Smooth muscle cell (in vitro differentiated cells): Measurements from ENCODE around the gene TANGO6. TPM values are rescaled to one million over a fixed set of nuclear protein-coding genes. Genes with fewer than 3 reads are reported as not detected.

Experiments used
- DNase-seq: peaks from one replicate; lab custom pipeline; 2025; ENCODE audit not compliant: unreplicated experiment; lab: John Stamatoyannopoulos, UW
- H2AFZ ChIP-seq: fragments of 200-600 bp; sonication (generic); 2 replicates; pipeline ENCODE4 v1.6.0; 2016; ENCODE audit warnings: antibody characterized with exemption, low read depth, mild to moderate bottlenecking
- H3F3A ChIP-seq: fragments of 200-600 bp; sonication (generic); 2 replicates; pipeline ENCODE4 v1.6.0; 2017; ENCODE audit warnings: antibody characterized with exemption, low read depth
- H3K27ac ChIP-seq: fragments of 200-600 bp; sonication (generic); 2 replicates; pipeline ENCODE4 v1.5.1; 2016; ENCODE audit warnings: low read depth, mild to moderate bottlenecking
- H3K27me3 ChIP-seq: fragments of 200-600 bp; sonication (generic); 2 replicates; pipeline ENCODE4 v1.6.1; 2016; ENCODE audit warnings: low read depth, mild to moderate bottlenecking
- H3K36me3 ChIP-seq: fragments of 200-600 bp; sonication (generic); 2 replicates; pipeline ENCODE4 v1.5.1; 2016; ENCODE audit warnings: low read depth
- H3K4me1 ChIP-seq: fragments of 200-600 bp; sonication (generic); 2 replicates; pipeline ENCODE4 v1.5.1; 2016; ENCODE audit warnings: low read depth
- H3K4me2 ChIP-seq: fragments of 200-600 bp; sonication (generic); 2 replicates; pipeline ENCODE4 v1.6.0; 2016; ENCODE audit warnings: mild to moderate bottlenecking
- H3K4me3 ChIP-seq: fragments of 200-600 bp; sonication (generic); 2 replicates; pipeline ENCODE4 v1.5.1; 2016; ENCODE audit warnings: mild to moderate bottlenecking
- H3K79me2 ChIP-seq: fragments of 200-600 bp; sonication (generic); 2 replicates; pipeline ENCODE4 v1.6.0; 2016; ENCODE audit warnings: low read depth, mild to moderate bottlenecking
- H3K9ac ChIP-seq: fragments of 200-600 bp; sonication (generic); 2 replicates; pipeline ENCODE4 v1.6.0; 2016; ENCODE audit warnings: low read depth
- H3K9me3 ChIP-seq: fragments of 200-600 bp; sonication (generic); replicated peaks from 2 replicates; pipeline ENCODE4 v1.5.1; 2016; ENCODE audit warnings: low read depth
- H4K20me1 ChIP-seq: fragments of 200-600 bp; sonication (generic); 2 replicates; pipeline ENCODE4 v1.6.0; 2016; ENCODE audit warnings: low read depth
- WGBS: methylation state at CpG from one replicate; pipeline ENCODE4 v1.1.7; 2016; ENCODE audit warnings: low lambda C conversion rate; 5-methylcytosine and 5-hydroxymethylcytosine counted together
- polyA plus RNA-seq: library from polyadenylated mRNA; unstranded; fragments of >200 nt; fragmentation: Nextera tagmentation; extraction: Ambion mirVana; gene quantifications from 2 replicates; pipeline ENCODE4 v1.2.1, GENCODE V29; 2016
- total RNA-seq: library from RNA; depleted of rRNA; stranded (reverse); fragments of >200 nt; gene quantifications from 2 replicates; pipeline ENCODE4 v1.2.3, GENCODE V29; 2014
- TF ChIP-seq, protein P1 (sequence below): fragments of 200-600 bp; sonication (generic); IDR thresholded peaks from 2 replicates; pipeline ENCODE4 v1.5.1; 2017; ENCODE audit warnings: borderline replicate concordance, mild to moderate bottlenecking, antibody characterized with exemption; ENCODE audit not compliant: insufficient read depth, poor library complexity, severe bottlenecking

TANGO6 gene
- total and polyA plus RNA-seq, 2 experiments from 2014 or later = 4.5 to 5.2 TPM

DNA sequence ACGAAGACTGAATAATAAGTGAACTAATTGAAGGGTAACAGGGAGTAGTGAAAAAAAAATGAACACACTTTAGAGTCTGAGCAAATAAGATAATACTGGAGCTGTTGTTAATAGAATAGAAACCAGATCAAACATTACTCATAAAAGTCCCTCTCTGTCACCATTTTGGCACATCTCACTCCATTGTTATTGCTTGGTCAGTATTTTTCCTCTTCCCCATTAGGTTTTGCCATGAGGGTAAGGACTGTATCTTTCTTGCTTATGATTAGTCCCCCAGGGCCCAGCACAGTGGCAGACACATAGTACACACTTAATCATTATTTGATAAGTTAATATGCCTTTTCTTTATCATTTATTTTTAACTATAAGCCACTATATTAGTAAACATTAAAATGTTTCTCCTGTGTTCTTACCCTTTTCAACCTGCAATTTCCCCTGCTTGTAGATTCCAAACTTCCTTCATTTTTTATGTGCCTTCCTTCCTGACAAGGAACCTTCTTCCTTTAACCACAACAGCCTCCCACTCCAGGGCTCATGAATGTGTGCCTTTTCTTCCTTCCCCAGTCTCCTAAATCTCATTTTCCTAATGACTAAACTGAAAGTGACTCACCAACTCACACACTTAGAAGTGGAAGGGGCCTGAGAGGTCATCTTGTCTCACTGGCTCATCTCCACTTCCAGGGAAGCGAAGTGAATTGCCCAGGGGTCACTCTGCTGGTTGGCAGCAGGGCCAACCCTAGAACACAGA, 173.9 kb downstream of the TANGO6 start:
- Histone ChIP-seq H3K27ac (peak overlapping the region; percentile 67), H3K4me2 (peak overlapping the region; percentile 25), H3K4me1 (no peaks in the 10 kb centered on the region), H3K9ac (no peak overlapping the region), H3K36me3 (no peaks in the 10 kb centered on the region), H3K4me3 (no peak overlapping the region), H3K27me3 (no peaks in the 10 kb centered on the region), H4K20me1 (no peaks in the 10 kb centered on the region), H3K79me2 (no peaks in the 10 kb centered on the region), H2AFZ (no peak overlapping the region), H3F3A (peaks cover 8% of the 10 kb centered on the region), H3K9me3 (no peaks in the 10 kb centered on the region)
- TF ChIP-seq, protein P1, sequence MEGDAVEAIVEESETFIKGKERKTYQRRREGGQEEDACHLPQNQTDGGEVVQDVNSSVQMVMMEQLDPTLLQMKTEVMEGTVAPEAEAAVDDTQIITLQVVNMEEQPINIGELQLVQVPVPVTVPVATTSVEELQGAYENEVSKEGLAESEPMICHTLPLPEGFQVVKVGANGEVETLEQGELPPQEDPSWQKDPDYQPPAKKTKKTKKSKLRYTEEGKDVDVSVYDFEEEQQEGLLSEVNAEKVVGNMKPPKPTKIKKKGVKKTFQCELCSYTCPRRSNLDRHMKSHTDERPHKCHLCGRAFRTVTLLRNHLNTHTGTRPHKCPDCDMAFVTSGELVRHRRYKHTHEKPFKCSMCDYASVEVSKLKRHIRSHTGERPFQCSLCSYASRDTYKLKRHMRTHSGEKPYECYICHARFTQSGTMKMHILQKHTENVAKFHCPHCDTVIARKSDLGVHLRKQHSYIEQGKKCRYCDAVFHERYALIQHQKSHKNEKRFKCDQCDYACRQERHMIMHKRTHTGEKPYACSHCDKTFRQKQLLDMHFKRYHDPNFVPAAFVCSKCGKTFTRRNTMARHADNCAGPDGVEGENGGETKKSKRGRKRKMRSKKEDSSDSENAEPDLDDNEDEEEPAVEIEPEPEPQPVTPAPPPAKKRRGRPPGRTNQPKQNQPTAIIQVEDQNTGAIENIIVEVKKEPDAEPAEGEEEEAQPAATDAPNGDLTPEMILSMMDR = no peak
- no peak for DNase-seq
- WGBS = 56% methylated on average over 2 of the region's 2 CpGs

DNA sequence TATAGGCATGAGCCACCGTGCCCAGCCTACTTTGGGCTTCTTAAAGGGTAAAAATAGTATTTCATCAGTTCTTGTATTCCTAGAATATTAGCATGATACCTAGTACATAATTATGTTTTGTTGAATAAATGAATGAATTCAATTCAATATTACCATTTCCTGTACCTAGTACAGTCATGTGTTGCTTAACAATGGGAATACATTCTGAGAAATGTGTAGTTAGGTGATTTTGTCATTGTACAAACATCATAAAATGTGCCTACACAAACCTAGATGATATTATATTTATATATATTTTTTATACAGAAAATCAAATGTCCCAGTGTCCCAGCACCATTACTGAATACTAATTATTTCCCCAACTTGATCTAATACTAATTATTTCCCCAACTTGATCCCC, 176.5 kb downstream of the TANGO6 start:
- no peaks in the 10 kb centered on the region for H3K4me1 ChIP-seq
- H3K9me3 ChIP-seq = no peaks in the 10 kb centered on the region
- no peak overlapping the region for H3K9ac ChIP-seq
- no peak overlapping the region for H3K4me2 ChIP-seq
- no peak for DNase-seq
- no peaks in the 10 kb centered on the region for H3K79me2 ChIP-seq
- no peaks in the 10 kb centered on the region for H3K36me3 ChIP-seq
- no peak overlapping the region for H3K4me3 ChIP-seq
- peaks cover 8% of the 10 kb centered on the region for H3F3A ChIP-seq
- no peak overlapping the region for H2AFZ ChIP-seq
- H4K20me1 ChIP-seq = no peaks in the 10 kb centered on the region
- no peaks in the 10 kb centered on the region for H3K27me3 ChIP-seq
- TF ChIP-seq, protein P1 = no peak
- no peak overlapping the region for H3K27ac ChIP-seq
- 92% methylated on average over 1 of the region's 1 CpG for WGBS

DNA sequence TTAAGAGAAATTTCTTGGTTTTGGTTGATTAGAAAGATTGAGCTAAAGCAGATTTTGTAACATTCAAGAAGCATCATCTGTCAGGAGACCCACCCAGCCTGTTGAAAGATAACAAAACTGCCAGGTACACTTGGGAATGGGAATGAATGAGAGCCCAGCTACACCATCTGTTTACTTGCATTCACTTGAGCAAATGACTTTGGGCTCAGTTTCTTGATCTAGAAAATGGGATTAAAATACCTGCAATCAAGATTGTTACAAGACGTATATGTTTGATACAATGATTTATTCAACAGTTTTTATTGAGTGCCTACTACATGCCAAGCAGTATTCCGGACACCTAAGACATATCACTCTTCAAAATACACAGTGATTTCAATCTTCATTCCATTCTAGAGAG, 185.8 kb downstream of the TANGO6 start:
- Histone ChIP-seq H3K4me1 (no peaks in the 10 kb centered on the region), H3K36me3 (no peaks in the 10 kb centered on the region), H3K9ac (no peak overlapping the region), H3K27ac (no peak overlapping the region), H3K9me3 (no peaks in the 10 kb centered on the region), H3K4me3 (no peak overlapping the region), H3K27me3 (no peaks in the 10 kb centered on the region), H2AFZ (no peak overlapping the region), H4K20me1 (no peaks in the 10 kb centered on the region), H3F3A (no peaks in the 10 kb centered on the region), H3K4me2 (no peak overlapping the region), H3K79me2 (no peaks in the 10 kb centered on the region)
- TF ChIP-seq, protein P1 = no peak
- 94% methylated on average over 2 of the region's 2 CpGs for WGBS
- DNase-seq = no peak

DNA sequence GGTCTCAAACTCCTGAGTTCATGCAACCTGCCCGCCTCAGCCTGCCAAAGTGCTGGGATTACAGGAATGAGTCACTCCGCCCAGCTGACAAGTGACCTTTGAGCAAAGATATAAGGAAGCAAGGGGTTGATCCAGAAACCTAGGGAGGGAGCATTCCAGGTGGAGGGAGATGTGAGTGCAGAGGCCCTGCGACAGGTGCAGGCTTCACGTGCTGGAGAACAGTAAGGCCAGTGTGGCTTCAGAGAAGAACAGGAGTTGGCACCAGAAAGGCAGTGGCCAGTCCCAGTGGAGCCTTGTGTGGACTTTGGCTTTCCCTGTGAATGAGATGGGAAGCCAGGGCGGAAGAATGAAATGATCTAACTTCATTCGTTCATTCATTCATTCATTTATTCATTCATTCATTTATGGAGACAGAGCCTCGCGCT, 188.6 kb downstream of the TANGO6 start:
- Histone ChIP-seq H3K9ac (no peak overlapping the region), H2AFZ (no peak overlapping the region), H3K4me1 (no peaks in the 10 kb centered on the region), H3F3A (no peaks in the 10 kb centered on the region), H4K20me1 (no peaks in the 10 kb centered on the region), H3K27me3 (no peaks in the 10 kb centered on the region), H3K27ac (no peak overlapping the region), H3K4me2 (no peak overlapping the region), H3K9me3 (no peaks in the 10 kb centered on the region), H3K4me3 (no peak overlapping the region), H3K36me3 (no peaks in the 10 kb centered on the region), H3K79me2 (no peaks in the 10 kb centered on the region)
- TF ChIP-seq, protein P1 = no peak
- no peak for DNase-seq
- WGBS = 89% methylated on average over 8 of the region's 8 CpGs
